Liver (tissue), 9 donors: ENCODE results near the gene SLC6A3. TPM values are rescaled to one million over a fixed set of nuclear protein-coding genes. Genes with fewer than 3 reads are reported as not detected.

ENCODE experiments used
- DNase-seq: peaks from one replicate; pipeline ENCODE4 v3.0.0-alpha.2; 2017; ENCODE audit warnings: low spot score
- H3K27ac ChIP-seq, 2 donors: one replicate each; pipeline ENCODE4 v1.7.0; 2013; ENCODE audit warnings: inconsistent platforms in 2 of 2, low read length in 2 of 2, control low read depth in 1 of 2, low read depth in 1 of 2, mild to moderate bottlenecking in 1 of 2
- H3K27me3 ChIP-seq, 4 donors: one replicate each; pipeline versions ENCODE4 v1.6.1 to v1.7.0; 2013; ENCODE audit warnings: low read length in 3 of 4, inconsistent platforms in 1 of 4, mild to moderate bottlenecking in 1 of 4, moderate library complexity in 1 of 4; ENCODE audit not compliant: control insufficient read depth in 4 of 4, insufficient read depth in 4 of 4
- H3K36me3 ChIP-seq, 4 donors: one replicate each; pipeline versions ENCODE4 v1.6.1 to v1.7.0; 2013; ENCODE audit warnings: low read length in 3 of 4, mild to moderate bottlenecking in 3 of 4, low read depth in 1 of 4, moderate library complexity in 1 of 4; ENCODE audit not compliant: control insufficient read depth in 4 of 4, insufficient read depth in 3 of 4
- H3K4me1 ChIP-seq, 4 donors: one replicate each; pipeline versions ENCODE4 v1.6.1 to v1.7.0; 2013; ENCODE audit warnings: low read length in 3 of 4, mild to moderate bottlenecking in 3 of 4, moderate library complexity in 1 of 4; ENCODE audit not compliant: control insufficient read depth in 4 of 4, insufficient read depth in 4 of 4
- H3K4me3 ChIP-seq, 3 donors: one replicate each; pipeline versions ENCODE4 v1.6.1 to v1.7.0; 2013; ENCODE audit warnings: low read length in 3 of 3, control low read depth in 1 of 3, low read depth in 1 of 3, mild to moderate bottlenecking in 1 of 3
- H3K9ac ChIP-seq, 2 donors: one replicate each; pipeline ENCODE4 v1.7.0; 2013; ENCODE audit warnings: low read length in 2 of 2, mild to moderate bottlenecking in 2 of 2, moderate library complexity in 2 of 2, control low read depth in 1 of 2, low read depth in 1 of 2
- H3K9me3 ChIP-seq, 4 donors: one replicate each; pipeline versions ENCODE4 v1.6.1 to v1.7.0; 2013; ENCODE audit warnings: low read length in 3 of 4; ENCODE audit not compliant: control insufficient read depth in 4 of 4
- FOXA2 ChIP-seq: IDR thresholded peaks from 2 replicates; pipeline ENCODE4 v1.6.1; 2016; ENCODE audit warnings: antibody characterized with exemption
- GABPA ChIP-seq, 2 donors: IDR thresholded peaks in 1 of 2; conservative IDR thresholded peaks in 1 of 2; 2 replicates each; pipeline ENCODE4 v1.6.1; 2016; ENCODE audit warnings: antibody characterized with exemption in 2 of 2, mild to moderate bottlenecking in 1 of 2, moderate library complexity in 1 of 2
- HNF4A ChIP-seq, 2 donors: conservative IDR thresholded peaks; 2 replicates each; pipeline ENCODE4 v1.6.1; 2016; ENCODE audit warnings: antibody characterized with exemption in 2 of 2, mild to moderate bottlenecking in 2 of 2
- JUND ChIP-seq, 2 donors: IDR thresholded peaks; 2 replicates each; pipeline ENCODE4 v1.6.1; 2016; ENCODE audit warnings: antibody characterized with exemption in 2 of 2
- SP1 ChIP-seq: IDR thresholded peaks from 2 replicates; pipeline ENCODE4 v1.6.1; 2018; ENCODE audit warnings: antibody characterized with exemption, mild to moderate bottlenecking
- TAF1 ChIP-seq: conservative IDR thresholded peaks from 2 replicates; pipeline ENCODE4 v1.6.1; 2016; ENCODE audit warnings: antibody characterized with exemption, mild to moderate bottlenecking
- YY1 ChIP-seq: IDR thresholded peaks from 2 replicates; pipeline ENCODE4 v1.6.1; 2016; ENCODE audit warnings: antibody characterized with exemption, mild to moderate bottlenecking
- WGBS: extraction: QIAGEN DNeasy Blood & Tissue Kit; methylation state at CpG from one replicate; pipeline ENCODE4 v1.1.7; 2013; 5-methylcytosine and 5-hydroxymethylcytosine counted together
- polyA plus RNA-seq, 2 donors: library from polyadenylated mRNA; stranded (reverse) in 1 of 2; unstranded in 1 of 2; fragments of 200-250 nt in 1 of 2; fragments of >200 nt in 1 of 2; fragmentation: Nextera tagmentation in 1 of 2; extraction: Ambion mirVana in 1 of 2; gene quantifications; one replicate each; pipeline versions ENCODE4 v1.2.1 to v1.2.3, GENCODE V29; 2013 to 2015
- total RNA-seq, 2 donors: library from RNA; depleted of rRNA; stranded (reverse); fragments of >200 nt; gene quantifications; one replicate each; pipeline ENCODE4 v1.2.3, GENCODE V29; 2014
- TF ChIP-seq, protein P1 (sequence below): IDR thresholded peaks from 2 replicates; pipeline ENCODE4 v1.6.1; 2016; ENCODE audit warnings: antibody characterized with exemption
- TF ChIP-seq, protein P2 (sequence below): fragments of 150-350 bp; IDR thresholded peaks from 2 replicates; pipeline ENCODE4 v1.5.1; 2017; ENCODE audit warnings: improper control_type of control experiment, low read depth, low read length; ENCODE audit not compliant: missing input control
- TF ChIP-seq, protein P3 (sequence below): IDR thresholded peaks from 2 replicates; pipeline ENCODE4 v1.6.1; 2016; ENCODE audit warnings: antibody characterized with exemption, mild to moderate bottlenecking
- TF ChIP-seq, protein P4 (sequence below): IDR thresholded peaks from 2 replicates; pipeline ENCODE4 v1.6.1; 2016; ENCODE audit warnings: antibody characterized with exemption
- TF ChIP-seq, protein P5 (sequence below): IDR thresholded peaks from 2 replicates; pipeline ENCODE4 v1.6.1; 2016; ENCODE audit warnings: antibody characterized with exemption
- donor health status: healthy.
- donor health status: healthy.
- donor health status: healthy.
- donor health status: healthy.
- donor health status: healthy.

The SLC6A3 gene
- total and polyA plus RNA-seq, 4 donors, result not detected

DNA sequence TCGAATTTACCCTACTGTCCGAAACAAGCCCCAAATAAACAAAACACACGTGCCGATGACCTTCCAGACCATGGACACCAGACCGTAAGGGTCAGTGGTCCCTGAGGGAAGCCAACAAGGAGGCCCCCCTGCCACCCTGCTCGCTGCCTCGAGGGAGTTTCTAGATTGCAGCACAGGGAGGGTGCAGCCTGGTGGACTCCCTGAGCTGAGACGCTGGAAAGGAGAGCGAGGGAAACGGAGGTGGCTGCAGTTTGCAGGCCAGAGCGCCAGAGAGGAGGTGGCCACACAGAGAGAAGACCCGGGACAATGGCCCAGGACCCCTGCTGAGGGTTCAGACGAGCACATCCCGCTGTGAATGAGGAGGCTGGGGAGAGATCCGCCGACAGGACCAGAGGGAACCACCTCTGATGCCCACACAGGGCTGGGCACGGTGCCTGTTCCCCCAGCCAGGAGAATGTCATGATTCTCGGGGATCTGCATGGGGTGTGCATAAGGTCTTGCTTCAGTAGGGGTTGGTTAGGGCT is 48.9 kb downstream of the SLC6A3 start:
- Histone ChIP-seq H3K36me3 (no peaks in the 10 kb centered on the region), H3K4me3 (no peak overlapping the region), H3K27ac (no peak overlapping the region), H3K9ac (no peak overlapping the region), H3K27me3 (peaks cover 0 to 10% (median under 1%) of the 10 kb centered on the region in 4 donors), H3K9me3 (peaks cover 0 to 2% (median 0%) of the 10 kb centered on the region in 4 donors), H3K4me1 (no peaks in the 10 kb centered on the region)
- no peak for DNase-seq
- TF ChIP-seq YY1 (no peak), TAF1 (no peak)
- TF ChIP-seq, protein P1, sequence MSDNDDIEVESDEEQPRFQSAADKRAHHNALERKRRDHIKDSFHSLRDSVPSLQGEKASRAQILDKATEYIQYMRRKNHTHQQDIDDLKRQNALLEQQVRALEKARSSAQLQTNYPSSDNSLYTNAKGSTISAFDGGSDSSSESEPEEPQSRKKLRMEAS, result no peak
- WGBS, result 45% methylated on average over 18 of the region's 18 CpGs

DNA sequence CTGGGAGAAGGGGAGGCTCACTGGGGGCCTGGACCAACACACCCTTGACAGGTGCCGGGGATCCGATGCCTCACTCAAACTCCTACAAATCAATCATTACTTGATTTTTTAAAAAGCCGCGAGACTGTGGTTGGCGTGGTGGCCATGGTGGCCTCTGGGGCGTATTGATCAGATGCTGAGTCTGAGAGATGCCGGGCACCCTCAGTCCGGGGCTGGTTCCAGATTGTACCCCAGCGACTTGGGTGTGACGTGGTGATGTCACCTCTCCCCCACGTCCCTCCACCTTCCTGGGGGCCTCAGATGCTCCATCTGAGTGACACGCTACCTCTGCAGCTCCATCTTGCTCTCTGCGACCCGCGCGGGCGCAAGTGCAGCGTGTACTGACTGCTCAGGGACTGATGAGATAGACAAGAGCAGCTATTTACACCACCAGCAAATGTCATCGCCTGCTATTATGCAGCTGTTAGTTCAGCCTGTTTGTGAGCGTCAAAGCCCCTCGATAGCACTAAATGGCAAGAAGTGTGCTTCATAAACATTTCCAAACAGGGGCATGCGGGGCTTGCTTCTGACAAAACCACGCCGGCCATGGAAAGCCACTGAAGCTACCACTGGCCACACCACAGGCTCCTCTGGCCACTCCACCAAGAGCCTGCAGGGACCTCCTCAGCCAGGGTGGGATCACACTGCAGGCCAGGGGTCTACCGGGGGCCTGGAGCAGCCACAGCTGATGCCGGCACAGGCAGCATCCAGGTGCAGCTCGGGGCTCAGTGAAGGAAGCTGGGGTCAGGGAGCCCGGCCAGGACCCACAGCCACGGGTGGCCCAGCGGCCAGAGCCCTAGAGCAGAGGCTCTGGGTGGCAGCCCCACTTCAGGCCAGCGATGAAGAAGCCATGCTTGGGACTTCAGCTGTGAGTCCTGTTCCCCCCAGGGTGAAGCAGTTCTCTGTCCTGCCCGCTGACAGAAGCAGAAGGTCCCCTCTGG is 50.1 kb downstream of the SLC6A3 start:
- WGBS, result 82% methylated on average over 32 of the region's 32 CpGs
- Histone ChIP-seq H3K9me3 (peaks cover 0 to 2% (median 0%) of the 10 kb centered on the region in 4 donors), H3K9ac (no peak overlapping the region), H3K27me3 (peaks cover 0 to 10% (median under 1%) of the 10 kb centered on the region in 4 donors), H3K4me1 (no peaks in the 10 kb centered on the region), H3K27ac (no peak overlapping the region), H3K4me3 (no peak overlapping the region), H3K36me3 (no peaks in the 10 kb centered on the region)
- TF ChIP-seq TAF1 (no peak), GABPA (IDR thresholded peaks at IDR 0.05 in 1 of 2, conservative IDR thresholded peaks at IDR 0.05 in 1 of 2) (no peak), FOXA2 (no peak)
- TF ChIP-seq, protein P2, sequence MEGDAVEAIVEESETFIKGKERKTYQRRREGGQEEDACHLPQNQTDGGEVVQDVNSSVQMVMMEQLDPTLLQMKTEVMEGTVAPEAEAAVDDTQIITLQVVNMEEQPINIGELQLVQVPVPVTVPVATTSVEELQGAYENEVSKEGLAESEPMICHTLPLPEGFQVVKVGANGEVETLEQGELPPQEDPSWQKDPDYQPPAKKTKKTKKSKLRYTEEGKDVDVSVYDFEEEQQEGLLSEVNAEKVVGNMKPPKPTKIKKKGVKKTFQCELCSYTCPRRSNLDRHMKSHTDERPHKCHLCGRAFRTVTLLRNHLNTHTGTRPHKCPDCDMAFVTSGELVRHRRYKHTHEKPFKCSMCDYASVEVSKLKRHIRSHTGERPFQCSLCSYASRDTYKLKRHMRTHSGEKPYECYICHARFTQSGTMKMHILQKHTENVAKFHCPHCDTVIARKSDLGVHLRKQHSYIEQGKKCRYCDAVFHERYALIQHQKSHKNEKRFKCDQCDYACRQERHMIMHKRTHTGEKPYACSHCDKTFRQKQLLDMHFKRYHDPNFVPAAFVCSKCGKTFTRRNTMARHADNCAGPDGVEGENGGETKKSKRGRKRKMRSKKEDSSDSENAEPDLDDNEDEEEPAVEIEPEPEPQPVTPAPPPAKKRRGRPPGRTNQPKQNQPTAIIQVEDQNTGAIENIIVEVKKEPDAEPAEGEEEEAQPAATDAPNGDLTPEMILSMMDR, result no peak
- DNase-seq, result no peak

DNA sequence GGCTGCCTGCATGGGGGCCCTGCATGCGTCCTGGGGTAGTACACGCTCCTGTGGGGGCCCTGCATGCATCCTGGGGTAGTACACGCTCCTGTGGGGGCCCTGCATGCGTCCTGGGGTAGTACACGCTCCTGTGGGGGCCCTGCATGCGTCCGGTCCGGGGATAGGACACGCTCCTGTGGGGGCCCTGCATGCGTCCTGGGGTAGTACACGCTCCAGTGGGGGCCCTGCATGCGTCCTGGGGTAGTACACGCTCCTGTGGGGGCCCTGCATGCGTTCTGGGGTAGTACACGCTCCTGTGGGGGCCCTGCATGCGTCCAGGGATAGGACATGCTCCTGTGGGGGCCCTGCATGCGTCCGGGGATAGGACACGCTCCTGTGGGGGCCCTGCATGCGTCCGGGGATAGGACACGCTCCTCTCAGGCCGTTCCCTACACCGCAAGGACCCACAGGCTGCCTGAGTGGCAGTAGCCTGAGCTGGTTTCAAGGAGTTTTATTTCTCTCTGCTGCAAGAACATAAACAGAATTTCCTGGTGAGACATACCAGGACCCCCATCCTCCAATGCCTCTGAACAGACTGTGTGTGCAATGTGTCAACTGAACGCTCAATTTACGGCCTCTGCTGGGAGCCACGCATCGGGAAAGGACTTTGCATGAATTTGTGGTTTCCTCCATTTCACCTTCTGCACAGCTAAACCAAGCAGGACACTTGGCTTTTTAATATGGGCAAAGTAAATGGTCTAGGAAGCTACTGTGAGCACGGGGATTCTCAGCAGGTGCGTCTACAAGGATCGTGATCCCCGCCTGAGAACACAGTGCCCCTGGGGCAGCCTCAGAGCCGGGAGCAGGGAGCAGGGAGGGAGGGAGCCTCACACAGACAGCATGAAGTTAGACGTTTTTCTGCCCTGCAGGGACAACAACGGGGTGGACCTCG is 51.4 kb downstream of the SLC6A3 start:
- no peaks in the 10 kb centered on the region for H3K36me3 ChIP-seq
- H3K9ac ChIP-seq, result no peak overlapping the region
- WGBS, result 64% methylated on average over 36 of the region's 36 CpGs
- H3K4me3 ChIP-seq, result no peak overlapping the region
- H3K27me3 ChIP-seq, result peaks cover 0 to 10% (median under 1%) of the 10 kb centered on the region in 4 donors
- H3K27ac ChIP-seq, result no peak overlapping the region
- no peaks in the 10 kb centered on the region for H3K9me3 ChIP-seq
- no peak for DNase-seq
- no peaks in the 10 kb centered on the region for H3K4me1 ChIP-seq
- TF ChIP-seq SP1 (no peak), TAF1 (no peak), HNF4A (conservative IDR thresholded peaks at IDR 0.05) (no peak), JUND (IDR thresholded peaks at IDR 0.05) (no peak)
- TF ChIP-seq, protein P3, sequence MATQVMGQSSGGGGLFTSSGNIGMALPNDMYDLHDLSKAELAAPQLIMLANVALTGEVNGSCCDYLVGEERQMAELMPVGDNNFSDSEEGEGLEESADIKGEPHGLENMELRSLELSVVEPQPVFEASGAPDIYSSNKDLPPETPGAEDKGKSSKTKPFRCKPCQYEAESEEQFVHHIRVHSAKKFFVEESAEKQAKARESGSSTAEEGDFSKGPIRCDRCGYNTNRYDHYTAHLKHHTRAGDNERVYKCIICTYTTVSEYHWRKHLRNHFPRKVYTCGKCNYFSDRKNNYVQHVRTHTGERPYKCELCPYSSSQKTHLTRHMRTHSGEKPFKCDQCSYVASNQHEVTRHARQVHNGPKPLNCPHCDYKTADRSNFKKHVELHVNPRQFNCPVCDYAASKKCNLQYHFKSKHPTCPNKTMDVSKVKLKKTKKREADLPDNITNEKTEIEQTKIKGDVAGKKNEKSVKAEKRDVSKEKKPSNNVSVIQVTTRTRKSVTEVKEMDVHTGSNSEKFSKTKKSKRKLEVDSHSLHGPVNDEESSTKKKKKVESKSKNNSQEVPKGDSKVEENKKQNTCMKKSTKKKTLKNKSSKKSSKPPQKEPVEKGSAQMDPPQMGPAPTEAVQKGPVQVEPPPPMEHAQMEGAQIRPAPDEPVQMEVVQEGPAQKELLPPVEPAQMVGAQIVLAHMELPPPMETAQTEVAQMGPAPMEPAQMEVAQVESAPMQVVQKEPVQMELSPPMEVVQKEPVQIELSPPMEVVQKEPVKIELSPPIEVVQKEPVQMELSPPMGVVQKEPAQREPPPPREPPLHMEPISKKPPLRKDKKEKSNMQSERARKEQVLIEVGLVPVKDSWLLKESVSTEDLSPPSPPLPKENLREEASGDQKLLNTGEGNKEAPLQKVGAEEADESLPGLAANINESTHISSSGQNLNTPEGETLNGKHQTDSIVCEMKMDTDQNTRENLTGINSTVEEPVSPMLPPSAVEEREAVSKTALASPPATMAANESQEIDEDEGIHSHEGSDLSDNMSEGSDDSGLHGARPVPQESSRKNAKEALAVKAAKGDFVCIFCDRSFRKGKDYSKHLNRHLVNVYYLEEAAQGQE, result no peak
- TF ChIP-seq, protein P4, sequence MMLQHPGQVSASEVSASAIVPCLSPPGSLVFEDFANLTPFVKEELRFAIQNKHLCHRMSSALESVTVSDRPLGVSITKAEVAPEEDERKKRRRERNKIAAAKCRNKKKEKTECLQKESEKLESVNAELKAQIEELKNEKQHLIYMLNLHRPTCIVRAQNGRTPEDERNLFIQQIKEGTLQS, result no peak
- TF ChIP-seq, protein P2, result no peak
- TF ChIP-seq, protein P5, sequence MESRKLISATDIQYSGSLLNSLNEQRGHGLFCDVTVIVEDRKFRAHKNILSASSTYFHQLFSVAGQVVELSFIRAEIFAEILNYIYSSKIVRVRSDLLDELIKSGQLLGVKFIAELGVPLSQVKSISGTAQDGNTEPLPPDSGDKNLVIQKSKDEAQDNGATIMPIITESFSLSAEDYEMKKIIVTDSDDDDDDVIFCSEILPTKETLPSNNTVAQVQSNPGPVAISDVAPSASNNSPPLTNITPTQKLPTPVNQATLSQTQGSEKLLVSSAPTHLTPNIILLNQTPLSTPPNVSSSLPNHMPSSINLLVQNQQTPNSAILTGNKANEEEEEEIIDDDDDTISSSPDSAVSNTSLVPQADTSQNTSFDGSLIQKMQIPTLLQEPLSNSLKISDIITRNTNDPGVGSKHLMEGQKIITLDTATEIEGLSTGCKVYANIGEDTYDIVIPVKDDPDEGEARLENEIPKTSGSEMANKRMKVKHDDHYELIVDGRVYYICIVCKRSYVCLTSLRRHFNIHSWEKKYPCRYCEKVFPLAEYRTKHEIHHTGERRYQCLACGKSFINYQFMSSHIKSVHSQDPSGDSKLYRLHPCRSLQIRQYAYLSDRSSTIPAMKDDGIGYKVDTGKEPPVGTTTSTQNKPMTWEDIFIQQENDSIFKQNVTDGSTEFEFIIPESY, result no peak
